Left cardiac atrium (tissue), 4 donors: ENCODE data around the gene MAD2L1BP. TPM values are rescaled to one million over a fixed set of nuclear protein-coding genes. Genes with fewer than 3 reads are reported as not detected.
"Not testable (repeated sequence)": the region's sequence is repeated elsewhere in the genome, so short reads cannot be mapped to it uniquely, and the experiment has no call there.

Source experiments
- ATAC-seq, 2 donors: fragments of 200-7000 bp; cut with Tn5 transposase; one replicate each; pipeline ENCODE4 v1.9.1; 2020; ENCODE audit warnings: mild to moderate bottlenecking in 2 of 2, moderate library complexity in 2 of 2
- DNase-seq: peaks from one replicate; pipeline ENCODE4 v3.0.0-alpha.2; 2020
- intact Hi-C, 2 donors: fragments of 100-400 bp; cut with DNase I; formaldehyde crosslinking; loops; one replicate each; pipeline versions ENCODE4 v1.14.1 to v1.15.1; 2022 to 2023
- total RNA-seq, 2 donors: library from RNA; stranded (reverse); fragmentation: NEBNext Ultra II Directional; extraction: Animal tissue kit (Norgen Biotek cat#: 25700); gene quantifications; one replicate each; pipeline ENCODE4 v1.2.1, GENCODE V29; 2021
- donor health status: DM: no; HTN: yes; CAD: no.
- donor health status: DM: no; HTN: yes; CAD: no; lungs with severe emphysema.
- donor health status: DM: yes; HTN: yes; CAD: no.
- donor health status: Dilated cardiomyopathy.

Gene MAD2L1BP
- total RNA-seq, 2 donors from 2014 or later: 21.4 to 32.3 TPM

DNA sequence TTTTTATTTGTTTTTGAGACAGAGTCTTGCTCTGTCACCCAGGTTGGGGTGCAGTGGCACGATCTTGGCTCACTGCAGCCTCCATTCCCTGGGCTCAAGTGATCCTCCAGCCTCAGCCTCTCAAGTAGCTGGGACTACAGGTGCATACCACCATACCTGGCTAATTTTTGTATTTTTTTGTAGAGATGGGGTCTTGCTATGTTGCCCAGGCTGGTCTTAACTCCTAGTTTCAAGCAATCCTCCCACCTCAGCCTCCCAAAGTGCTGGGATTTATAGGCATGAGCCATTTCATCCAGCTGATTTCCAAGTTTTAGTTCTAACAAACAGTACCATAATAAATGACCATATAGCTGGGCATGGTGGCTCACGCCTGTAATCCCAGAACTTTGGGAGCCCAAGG lies 17.2 kb downstream of the MAD2L1BP start:
- intact Hi-C loops: loop anchor here in 1 of 2 donors (10.0 kb wide), 1 partner anchor 192 kb away; no protein-coding TSS in a partner anchor
- ATAC-seq: not testable (repeated sequence)

DNA sequence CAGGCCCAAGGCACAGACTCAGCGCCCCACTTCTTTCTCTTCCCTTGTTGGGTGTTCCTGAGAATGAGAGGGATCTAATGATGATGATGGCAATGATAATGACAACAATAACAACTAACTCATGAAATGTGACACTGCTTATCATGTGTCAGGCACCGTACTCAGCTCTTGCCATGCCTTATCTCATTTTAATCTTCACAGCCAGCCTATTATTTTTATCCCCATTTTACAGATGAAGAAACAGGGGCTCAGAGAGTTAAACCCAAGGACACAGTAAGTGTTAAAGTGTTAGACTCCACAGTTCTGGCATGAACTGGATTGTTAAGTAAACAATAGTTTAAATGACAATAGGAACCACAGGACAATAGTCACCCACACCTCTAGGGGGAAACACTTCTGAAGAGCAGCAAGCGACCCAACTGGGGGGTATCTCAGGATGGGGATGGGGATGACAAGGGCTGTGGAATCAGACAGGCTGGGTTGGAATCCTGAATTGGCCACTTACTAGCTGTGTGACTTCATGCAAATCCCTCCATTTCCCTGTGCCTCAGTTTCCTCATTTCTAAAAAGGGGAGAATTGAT lies 21.7 kb downstream of the MAD2L1BP start:
- ATAC-seq: no peak
- no peak for DNase-seq
- intact Hi-C loops: loop anchor here in 1 of 2 donors (10.0 kb wide), 1 partner anchor 187 kb away; no protein-coding TSS in a partner anchor

More for the DNA sequence above, 17.2 kb downstream of the MAD2L1BP start:
- not testable (repeated sequence) for DNase-seq

DNA sequence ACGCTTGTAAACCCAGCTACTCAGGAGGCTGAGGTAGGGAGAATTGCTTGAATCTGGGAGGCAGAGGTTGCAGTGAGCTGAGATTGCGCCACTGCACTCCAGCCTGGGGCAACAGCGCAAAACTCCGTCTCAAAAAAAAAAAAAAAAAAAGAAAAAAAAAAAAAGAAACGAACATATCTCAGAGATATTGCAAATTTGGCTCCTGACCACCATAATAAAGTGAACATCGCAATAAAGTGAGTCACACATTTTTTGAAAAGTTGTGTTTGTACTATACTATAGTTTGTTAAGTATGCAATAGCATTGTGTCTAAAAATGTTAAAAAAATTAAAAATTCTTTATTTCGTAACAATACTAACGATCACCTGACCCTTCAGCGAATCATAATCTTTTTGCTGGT lies 22.5 kb downstream of the MAD2L1BP start:
- ATAC-seq (no peak), DNase-seq (no peak)
- intact Hi-C loops: loop anchor here in 1 of 2 donors (10.0 kb wide), 1 partner anchor 187 kb away; no protein-coding TSS in a partner anchor

DNA sequence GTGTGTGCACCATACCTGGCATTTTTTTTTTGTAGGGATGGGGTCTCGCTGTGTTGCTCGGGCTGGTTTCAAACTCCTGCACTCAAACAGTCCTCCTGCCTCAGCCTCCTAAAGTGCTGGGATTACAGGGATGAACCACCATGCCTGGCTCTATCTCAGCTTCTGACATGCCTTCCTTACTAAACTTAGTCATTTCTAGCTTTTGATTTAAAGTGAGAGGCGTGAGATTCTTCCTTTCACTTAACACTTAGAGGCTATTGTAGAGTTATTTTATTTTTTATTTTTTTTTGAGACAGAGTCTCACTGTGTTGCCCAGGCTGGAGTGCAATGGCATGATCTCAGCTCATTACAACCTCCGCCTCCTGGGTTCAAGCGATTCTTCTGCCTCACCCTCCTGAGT lies 27.3 kb downstream of the MAD2L1BP start:
- not testable (repeated sequence) for ATAC-seq, DNase-seq
- intact Hi-C loops: loop anchor here in 1 of 2 donors (10.0 kb wide), 1 partner anchor 102 kb away; no protein-coding TSS in a partner anchor

DNA sequence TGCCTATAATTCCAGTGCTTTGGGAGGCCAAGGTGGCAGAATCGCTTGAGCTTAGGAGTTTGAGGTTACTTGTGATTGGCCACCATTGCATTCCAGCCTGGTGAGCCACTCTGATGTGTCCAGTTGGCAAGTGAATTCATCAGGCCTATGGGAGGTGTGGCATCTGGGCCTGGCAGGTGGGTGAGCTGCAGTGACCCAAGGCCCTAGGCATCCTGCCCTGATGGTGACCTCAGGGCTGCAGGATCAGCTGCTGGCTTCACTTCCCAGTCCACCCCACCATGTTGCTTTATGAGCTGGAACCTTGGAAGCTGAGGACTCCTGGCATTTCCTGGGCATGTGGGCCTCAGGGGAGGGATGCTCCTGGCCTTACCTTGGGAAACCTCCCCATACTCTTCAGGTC lies 29.7 kb downstream of the MAD2L1BP start:
- intact Hi-C loops: loop anchor here (5.0 to 10.0 kb wide), 2 partner anchors 99 to 107 kb away; partner anchors contain the start of gene VEGFA (in 1 of the 2)
- ATAC-seq: no peak
- DNase-seq: no peak

DNA sequence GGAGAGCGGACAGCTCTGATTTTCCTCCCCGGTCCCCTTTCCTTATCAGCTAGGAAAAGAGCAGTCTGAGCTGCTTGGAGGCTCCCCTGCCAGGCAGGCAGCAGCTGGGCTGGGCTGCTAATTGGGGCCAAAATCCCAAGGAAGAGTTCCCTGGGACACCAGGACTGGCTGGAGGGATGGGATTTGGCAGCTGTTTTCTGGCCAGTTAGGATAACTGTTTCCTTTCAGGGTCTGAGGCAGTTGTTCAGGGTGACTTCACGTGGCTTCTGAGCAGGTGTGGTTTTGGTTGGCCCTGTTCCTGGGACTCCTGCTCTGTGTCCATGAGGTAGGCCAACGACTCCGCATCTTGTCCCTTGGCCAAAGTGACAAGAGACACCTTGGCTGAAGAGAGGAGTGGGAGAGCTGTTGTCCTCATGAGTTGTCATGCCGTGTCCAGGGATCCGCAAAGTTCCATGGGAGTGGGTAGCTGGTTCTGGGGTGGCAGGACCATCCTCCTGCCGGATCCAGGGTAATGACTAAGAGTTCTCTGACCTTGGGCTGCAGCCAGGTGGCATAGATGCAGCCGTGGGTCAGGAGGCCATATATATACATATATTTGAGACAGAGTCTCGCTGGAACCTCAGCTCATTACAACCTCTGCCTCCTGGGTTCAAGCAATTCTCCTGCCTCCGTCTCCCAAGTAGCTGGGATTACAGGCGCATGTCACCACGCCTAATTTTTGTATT lies 30.7 kb downstream of the MAD2L1BP start:
- intact Hi-C loops: loop anchor here (2.0 to 10.0 kb wide), 3 partner anchors 98 to 412 kb away; partner anchors contain the start of gene VEGFA (in 1 of the 2)
- no peak for ATAC-seq
- DNase-seq: no peak

DNA sequence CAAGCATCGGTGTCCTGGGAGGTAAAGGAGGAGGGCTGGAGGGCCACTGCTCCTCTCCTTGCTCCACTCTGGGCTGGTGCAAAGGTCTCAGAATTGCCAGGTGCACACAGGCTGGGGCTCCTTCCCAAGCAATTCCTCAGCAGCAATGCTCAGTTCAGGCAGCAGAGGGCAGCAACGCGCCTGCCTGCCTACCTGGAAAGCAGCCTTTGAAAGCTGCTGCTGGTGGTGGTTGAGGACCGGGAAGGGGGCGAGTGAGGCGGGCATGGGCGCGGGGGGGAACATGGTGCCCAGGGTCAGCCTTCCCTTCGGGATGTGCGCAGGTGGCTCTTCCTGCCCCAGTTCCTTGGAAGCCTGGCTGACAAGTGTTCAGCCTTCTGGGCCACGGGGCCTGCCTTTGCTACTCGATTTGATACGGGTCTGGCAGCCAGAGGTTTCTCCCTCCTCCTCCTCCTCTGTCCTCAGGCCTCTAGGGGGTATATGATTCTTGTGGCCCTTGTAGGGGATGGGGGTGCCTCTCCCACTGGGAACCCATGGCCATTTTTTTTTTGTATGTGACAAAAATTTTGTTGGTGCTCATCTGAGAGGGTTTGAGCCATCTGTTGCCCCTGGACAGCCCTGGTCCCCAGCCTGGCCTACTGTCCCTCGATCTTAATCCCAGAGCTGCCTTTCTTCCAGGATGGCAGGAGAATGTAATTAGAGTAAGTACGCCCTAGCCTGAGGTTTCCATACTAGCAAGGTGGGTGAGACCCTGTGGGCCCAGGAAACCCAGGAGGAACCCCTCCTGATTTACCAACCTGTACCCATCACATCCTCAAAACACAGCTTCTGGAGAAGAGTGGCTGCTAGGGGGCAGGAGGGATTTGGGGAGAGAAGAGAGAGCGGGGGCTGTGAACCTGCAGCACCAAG lies 31.9 kb downstream of the MAD2L1BP start:
- intact Hi-C loops: loop anchor here (2.0 to 10.0 kb wide), 3 partner anchors 97 to 411 kb away; partner anchors contain the start of gene VEGFA (in 1 of the 2)
- peak; percentile 70 for DNase-seq

DNA sequence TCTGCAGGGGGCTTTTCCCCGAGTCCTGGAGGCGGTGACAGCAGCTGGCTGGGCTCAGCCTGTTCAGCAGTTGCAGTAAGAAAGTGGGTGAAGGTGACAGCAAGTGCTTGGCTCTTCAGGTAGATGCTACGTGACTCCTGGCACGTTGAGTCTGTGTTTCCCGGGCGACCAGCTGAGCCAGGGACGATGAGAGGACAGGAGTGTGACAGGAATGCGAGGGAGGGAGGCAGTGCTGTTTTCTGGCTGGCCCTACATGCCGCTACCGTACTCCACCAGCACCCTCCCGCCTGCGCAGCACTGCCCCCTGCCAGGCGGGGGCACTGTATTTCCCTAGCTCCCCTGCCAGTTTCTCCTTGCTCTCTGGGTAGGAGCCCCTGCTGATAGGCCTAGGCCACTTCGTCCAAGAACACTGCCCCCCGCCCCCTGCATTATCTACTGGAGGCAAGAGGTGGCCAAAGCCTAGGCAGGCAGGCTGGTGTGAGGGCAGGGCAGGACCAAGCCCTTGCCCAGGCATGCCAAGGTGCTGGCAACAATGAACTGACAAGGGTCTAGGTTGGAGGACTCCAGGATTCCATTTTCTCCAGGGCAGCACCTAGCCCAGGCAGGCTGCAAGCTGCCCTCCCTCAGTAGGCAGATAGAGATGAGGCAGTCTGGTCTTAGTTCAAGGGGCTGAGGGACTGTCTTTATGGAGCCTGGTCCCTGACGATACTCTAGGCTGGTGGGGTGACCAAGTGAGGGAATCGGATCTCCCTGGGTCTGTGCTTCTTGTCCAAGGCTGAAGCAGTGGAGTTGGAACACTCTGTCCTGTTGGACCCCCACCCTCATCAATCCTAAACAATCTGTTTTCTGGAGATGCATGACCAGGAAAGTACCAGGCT lies 32.8 kb downstream of the MAD2L1BP start:
- ATAC-seq (peak; percentile 38 to 60), DNase-seq (peak; percentile 59)
- intact Hi-C loops: loop anchor here (5.0 to 10.0 kb wide), 2 partner anchors 96 to 104 kb away; partner anchors contain the start of gene VEGFA (in 1 of the 2)

More for the DNA sequence above, 31.9 kb downstream of the MAD2L1BP start:
- ATAC-seq: peak; percentile 60

DNA sequence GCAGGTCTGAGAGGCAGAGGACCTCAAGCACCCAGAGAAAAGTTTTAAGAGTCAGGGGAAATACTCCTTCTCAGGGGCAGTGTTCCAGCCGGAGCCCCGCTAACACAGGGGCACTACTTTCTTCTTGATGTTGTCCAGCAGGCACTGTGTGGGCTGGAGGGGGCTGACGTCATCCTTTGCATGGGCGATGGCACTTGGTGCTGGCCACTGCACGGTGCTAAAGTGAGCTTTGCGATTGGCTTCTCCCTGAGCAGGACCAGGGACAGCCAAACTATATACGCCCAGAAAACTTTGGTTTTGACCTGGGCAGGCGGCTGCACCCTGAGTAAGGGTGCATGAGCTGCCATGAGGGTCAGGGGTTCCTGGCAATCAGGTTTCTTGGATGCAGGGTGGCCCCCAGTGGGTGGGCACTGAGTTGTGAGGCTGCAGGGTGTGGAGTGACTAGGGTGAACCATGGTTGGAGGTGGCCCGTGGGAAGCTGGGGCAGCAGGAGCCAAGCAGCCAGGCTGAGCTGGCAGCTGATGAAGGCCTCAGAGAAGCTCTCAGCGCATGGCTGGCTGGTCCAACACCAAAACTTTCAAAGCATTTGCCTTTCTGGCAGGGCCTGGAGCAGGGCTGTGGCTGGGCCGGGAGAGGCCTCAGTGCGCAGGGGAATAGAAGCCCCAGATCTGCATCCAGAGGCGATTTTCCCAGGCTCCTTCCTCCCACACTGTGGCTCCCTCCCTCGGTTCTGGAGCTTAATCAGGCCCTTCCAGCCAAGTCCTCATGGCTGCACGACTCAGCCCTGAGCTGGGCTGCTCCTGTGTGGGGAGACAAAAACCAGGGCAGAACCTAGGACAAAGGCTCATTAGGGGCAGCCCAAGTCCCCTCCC lies 33.6 kb downstream of the MAD2L1BP start:
- ATAC-seq: peak; percentile 70 to 79
- intact Hi-C loops: loop anchor here (5.0 to 10.0 kb wide), 2 partner anchors 96 to 103 kb away; partner anchors contain the start of gene VEGFA (in 1 of the 2)
- peak; percentile 73 for DNase-seq

DNA sequence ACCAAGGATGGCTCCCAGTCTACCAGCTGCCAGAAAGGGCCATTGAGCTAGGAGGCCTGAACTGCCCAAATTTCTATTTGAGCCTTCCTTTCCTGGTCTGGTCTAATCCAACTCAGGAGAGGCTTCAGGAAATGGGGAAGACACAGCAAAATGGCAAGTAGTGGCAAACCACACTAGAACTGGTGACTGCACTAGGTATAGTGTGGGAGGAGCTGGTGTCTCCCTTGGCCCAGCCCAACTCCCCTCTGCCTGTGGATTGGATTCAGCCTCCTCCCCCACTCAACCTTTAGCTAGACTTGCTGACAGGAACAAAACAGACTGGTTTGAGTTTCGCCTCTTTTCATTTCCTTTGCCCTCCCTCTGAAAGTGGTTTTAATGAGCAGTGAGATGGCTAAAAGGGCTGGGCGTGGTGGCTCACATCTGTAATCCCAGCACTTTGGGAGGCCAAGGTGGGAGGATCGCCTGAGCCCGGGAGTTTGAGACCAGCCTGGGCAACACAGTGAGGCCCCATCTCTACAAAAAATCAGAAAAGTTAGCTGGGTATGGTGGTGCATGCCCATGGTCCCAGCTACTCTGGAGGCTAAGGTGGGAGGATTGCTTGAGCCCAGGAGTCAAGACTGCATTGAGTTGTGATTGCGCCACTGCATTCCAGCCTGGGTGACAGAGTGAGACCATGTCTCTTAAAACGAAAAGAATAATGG lies 34.4 kb downstream of the MAD2L1BP start:
- DNase-seq (no peak), ATAC-seq (peak in 1 of 2 donors; percentile 34)
- intact Hi-C loops: loop anchor here (5.0 to 10.0 kb wide), 2 partner anchors 95 to 102 kb away; partner anchors contain the start of gene VEGFA (in 1 of the 2)

DNA sequence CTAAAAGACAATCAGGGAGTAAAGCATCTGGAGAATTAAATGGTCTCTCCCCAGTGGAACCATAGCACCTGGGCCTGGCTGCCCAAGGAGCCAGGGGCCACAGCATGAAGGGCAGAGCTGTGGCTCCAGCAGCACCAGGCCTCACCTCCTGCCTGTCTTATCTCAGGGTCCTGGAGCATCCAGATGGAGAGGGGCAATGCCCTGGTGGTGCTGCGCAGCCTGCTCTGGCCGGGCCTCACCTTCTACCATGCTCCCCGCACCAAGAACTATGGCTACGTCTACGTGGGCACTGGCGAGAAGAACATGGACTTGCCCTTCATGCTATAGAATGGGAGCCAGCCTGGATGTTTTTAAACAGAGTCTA lies 35.0 kb downstream of the MAD2L1BP start:
- intact Hi-C loops: no loop called here
- ATAC-seq: no peak
- no peak for DNase-seq

DNA sequence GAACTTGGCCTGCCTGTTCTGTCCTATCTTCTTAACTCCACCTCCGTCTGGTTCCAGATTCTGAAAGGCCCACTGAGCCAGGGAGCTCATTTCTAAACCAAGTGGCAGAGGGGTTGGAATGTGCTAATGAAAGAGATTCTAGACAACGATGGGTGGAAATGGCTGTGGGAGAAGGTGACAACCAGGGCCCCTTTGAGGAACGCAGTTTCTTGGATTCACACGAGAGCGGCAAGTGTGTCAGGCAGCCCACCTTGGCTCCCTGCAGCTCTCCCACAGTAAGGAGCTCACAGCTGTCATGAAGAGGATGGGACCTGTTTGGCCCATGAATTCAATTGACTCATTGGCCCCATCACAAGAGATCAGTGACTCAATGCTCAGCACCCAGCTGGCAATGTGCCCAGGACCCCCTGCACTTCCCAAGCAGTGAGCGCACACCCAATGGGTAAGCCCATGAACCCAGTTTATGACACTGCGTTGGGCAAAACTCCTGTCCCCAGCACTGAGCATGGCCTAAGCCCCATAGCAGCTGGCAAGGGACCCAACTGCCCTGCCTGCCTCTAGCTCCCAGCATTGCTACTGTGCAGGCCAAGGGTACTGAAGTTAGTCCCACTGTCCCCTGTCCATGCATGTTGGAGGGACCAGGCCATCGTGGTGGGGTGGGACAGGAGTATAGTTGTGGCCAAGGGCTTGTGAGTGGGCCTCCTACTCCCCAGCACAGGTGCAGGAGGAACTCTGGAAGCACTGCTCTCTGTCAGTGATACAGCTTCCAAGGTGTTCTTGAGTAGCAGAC lies 35.6 kb downstream of the MAD2L1BP start:
- no peak for DNase-seq
- intact Hi-C loops: no loop called here
- no peak for ATAC-seq

DNA sequence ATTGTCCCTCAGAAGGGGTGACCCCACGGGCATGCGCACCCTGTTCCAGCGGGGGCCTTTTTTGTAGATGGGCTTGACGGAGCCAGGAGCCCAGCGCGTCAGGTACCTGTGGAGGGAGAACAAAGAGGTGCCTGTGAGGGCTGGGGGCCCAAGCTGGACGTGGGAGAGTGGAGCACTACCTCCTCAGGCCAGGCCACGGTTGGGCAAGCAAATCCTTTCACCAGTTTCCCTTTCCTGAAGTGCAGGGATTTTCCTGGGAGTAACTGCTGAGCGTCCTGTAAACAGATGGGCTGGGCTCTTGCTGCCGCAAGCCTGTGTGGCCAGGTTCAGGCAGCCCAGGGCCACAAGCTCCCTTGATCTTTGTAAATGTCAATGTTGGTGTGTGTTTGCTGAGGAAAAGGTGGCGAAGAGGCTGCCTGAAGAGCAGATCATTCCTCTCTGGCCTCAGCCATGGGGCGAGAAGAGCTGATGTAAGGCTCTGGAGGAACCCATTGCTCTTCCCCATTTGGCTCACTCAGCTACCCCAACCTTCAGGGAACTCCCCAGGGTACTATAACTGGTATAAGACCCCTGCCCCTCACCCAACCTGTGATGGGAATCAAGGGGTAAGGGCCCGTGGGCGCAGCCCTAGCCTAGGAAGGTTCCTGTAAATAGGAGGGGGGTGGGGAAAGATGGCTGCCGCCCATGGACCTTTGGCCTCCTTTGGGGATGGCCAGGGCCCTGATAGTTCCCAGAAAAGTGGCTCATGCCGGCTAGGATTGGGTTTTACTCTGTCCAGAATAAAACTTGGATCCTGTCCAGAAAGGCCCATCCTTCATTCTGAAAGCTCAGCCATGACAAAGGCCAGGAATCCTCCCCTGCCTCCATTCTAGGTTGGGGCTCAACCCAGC lies 36.4 kb downstream of the MAD2L1BP start:
- no peak for ATAC-seq
- intact Hi-C loops: no loop called here
- no peak for DNase-seq

DNA sequence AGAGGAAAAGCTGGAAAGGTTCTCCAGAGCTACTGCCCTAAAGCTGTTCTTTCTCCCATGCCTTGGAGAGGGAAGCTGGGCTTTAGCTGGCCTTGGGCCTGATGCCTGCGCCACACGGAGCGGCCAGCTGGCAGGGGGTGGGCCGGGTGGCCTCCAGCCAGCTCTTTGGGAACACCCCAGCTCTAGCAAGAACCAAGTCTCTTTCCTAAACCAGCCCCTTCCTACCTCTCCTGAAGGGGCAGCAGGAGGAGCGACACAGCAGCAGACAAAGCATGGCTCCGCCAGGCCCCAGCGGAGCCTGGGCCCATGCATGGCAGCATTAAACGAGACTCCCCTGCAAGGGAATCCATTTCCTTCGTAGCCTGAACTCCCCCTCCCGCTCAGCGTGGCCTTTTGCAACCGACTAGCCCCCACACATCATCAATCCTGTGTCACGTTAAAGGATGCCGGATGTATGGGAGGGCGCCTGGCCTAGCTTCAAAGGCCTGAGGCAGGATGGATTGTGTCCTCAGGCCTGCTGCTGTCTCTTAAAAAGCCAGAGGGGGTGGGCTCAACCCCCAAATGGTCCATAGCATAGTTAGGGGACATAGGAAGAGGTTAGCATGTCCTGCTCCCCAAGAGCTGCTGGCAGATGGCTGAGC lies 37.9 kb downstream of the MAD2L1BP start:
- no peak for ATAC-seq
- intact Hi-C loops: no loop called here
- DNase-seq: no peak
